HG02759 (cell line): ENCODE measurements around the gene KIAA0513.
"Not testable (repeated sequence)": the region's sequence is repeated elsewhere in the genome, so short reads cannot be mapped to it uniquely, and the experiment has no call there.

Experiments
- ATAC-seq: cut with Tn5 transposase; IDR thresholded peaks from one replicate; pipeline ENCODE4 v1.9.1; 2021; ENCODE audit warnings: mild to moderate bottlenecking, moderate library complexity; ENCODE audit not compliant: unreplicated experiment

The KIAA0513 gene

GRCh38 chr16:85047867-85048455 lies 20.4 kb downstream of the KIAA0513 start:
- no peak for ATAC-seq

- no peak for ATAC-seq
Observed at GRCh38 chr16:85048921-85049562, 21.4 kb downstream of the KIAA0513 start.

DNA sequence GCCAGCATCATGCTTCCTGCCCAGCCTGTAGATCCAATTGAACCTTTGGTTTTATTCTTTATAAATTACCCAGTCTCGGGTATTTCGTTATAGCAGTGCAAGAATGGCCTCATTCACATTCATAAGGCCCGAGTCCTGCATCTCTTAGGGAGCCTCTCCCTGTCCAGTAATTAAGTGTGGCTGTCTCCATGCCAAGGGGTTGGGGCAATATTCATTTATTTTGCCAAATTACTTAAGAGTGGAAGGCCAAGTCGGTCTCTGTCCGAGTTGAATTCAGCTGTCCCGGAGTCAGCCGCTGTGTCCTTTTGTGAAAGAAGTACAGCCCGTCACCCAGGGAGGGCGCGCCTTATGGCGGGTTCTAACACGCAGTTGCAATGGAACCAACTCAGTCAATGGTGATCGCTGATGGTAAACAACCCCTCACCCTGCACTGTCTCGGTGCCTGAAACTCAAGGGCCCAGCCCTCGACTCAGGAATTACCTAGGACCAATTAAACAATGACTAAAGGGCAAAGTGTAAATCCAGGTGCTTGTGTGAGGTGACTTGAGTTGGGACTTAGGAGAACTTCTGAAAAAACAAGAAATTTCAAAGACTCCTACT lies 22.2 kb downstream of the KIAA0513 start:
- no peak for ATAC-seq

DNA sequence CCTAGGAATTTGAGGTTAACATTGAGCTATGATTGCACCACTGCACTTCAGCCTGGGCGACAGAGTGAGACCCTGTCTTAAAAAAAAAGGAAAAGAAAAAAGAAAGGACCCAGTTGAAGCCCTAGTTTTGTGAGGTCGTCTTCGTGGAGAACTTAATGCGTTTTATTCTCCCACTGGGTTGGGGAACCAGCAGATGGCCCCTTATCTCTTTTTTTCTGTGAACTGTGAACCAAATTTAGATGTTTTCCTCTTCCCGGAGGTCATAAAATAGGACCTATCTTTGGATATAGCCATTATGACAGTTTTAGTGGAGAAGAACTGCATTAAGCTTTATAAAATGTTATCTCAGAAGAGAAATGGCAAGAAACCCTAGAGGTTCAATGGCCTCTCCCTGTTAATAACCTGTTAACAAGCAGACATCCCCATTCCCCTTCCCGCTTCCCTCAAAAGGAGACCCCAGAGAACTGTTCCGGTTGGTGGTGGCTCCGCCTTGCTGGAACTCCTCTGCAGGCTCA lies 23.5 kb downstream of the KIAA0513 start:
- no peak for ATAC-seq

DNA sequence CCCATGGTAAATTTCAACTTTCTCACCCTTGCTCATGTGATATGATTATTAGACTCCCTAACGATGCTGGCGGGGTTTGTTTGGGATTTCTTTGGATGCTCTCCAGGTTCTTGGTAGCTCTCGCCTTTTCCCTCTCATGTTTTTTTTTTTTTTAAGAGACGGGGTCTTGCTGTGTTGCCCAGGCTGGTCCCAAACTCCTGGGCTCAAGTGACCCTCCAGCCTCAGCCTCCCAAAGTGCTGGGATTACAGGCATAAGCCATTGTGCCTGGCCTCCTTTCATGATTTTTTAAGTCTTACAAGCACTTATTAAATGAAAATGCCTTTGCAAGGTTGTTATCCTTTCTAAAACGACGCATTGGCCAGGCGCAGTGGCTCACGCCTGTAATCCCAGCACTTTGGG lies 24.1 kb downstream of the KIAA0513 start:
- no peak for ATAC-seq

DNA sequence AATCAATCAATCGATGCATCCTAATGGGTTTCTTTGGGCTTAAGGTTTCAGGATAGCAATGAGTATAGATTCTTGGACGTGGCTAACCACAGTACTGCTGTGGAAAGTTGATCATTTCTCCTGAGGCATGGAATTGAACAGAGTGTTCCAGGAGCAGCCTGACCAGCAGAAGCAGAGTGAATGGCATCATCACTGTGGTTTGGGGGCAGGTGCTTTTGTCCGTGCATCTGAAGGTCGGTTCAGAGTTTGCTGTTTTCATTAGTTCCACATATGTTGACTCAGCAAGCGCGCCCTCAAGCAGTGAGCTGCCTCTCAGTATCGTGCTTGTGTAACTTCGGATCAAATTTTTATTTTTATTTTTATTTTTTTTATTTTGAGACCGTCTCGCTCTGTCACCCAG lies 24.9 kb downstream of the KIAA0513 start:
- no peak for ATAC-seq

- ATAC-seq, result not testable (repeated sequence)
Observed at GRCh38 chr16:85054321-85054720, 26.7 kb downstream of the KIAA0513 start.

GRCh38 chr16:85054948-85055492 lies 27.4 kb downstream of the KIAA0513 start:
- ATAC-seq, result no peak

DNA sequence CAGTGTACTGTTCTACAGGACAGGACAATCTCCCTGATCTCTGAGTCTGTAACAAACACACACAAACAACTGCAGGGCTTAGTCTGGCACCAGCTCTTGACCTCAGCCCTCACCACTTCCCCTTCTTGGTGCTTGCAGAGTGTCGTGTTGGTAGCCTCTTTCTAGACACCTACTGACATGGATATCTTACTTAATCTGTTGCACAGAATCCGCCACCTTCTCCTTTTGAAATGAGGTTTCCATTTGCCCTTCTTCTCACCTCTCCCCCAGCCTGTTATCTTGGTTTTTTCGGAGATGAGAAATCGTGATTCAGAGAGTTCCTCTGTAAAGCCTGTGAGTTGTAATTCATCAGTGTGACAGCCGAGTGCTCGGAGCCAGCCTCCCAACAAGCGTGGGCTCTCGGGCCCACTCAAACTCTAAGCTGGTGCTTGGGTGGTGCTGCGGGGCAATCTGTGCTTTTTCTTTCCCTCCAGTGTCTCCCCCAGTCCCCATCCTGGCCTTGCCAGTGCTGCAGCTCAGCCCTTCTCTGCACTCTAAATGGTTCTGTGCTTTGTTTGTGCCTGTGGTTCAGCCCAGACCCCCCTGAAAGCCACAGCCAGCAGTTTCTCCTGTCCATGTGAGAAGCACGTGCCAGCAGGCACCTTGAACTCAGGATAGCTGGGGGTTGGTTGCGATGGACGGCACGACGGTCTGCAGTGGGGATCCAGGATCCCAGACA lies 28.1 kb downstream of the KIAA0513 start:
- peak; percentile 84 for ATAC-seq

DNA sequence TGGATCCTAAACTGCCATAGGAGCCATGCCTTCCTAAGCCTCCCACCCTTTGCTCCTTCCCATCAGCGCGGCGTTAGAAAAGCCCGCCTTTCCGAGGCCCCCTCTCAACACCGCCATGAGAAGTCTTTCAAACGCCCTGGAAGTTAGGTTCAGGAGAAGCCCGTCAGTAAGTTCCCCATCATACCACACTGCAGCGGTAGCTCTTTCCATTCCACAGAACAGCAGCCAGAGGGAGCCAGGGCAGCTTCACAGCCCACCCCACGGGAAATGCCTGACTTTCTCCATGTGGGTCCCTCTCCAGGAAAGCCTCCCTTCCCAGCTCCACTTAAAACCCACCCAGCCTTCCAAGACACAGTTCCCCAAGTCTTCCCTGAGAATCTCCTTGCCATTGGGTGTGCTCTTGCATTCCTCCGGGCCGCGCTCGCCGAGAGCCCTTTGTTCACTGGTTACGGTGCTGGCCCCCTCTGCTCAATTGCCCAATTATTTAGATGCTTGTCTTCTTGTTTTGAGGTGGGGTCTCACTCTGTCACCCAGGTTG lies 28.7 kb downstream of the KIAA0513 start:
- no peak for ATAC-seq

DNA sequence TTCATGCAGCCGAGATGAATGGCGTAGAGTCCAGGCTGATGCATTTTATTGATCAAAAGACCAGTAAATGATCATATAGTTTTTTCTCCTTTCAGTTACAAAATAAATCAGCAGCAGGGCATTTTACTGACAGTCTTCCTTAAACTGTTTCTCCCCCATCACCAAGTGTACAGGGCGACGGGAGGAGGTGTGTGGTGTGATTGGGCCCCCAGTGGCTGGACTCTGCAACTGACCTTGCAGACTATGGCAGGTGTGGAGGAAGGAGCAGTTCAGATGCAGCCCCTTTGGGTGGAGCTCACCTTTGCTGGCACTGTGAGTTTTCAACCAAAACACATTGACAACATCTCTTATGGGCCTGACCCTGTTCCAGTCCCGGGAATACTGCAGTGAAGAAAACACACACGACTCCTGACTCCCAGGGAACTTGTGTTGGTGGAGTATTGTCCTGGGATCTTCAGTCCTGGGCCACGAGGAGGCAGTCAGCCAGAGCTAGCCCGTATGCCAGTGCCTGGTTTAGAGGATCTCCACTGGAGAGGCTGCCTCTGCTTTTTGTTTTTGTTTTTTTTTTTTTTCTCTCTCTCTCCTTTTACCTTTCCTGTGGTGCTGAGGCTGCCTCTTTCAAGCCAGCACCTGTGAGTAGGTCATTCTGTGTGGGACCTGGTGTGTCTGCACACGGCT lies 29.8 kb downstream of the KIAA0513 start:
- no peak for ATAC-seq

DNA sequence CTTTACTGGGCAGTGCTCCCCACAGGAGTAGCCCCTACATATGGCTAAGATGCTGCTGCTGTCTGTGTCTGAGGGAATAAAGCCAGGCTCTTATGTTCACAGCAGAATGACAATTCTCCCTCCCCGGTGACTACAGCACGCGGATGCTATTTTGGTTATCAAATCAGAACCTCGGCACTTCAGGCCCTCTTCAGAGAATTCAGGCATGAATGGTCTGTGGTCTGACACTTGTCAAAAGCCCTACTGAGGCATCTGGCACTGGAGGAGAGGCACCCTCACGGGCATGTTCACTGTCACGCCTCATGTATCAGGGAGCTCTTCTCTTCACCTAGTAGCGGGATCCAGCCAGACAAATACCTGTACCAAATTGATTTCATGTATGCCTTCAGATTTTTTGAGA lies 30.4 kb downstream of the KIAA0513 start:
- peak; percentile 37 for ATAC-seq

DNA sequence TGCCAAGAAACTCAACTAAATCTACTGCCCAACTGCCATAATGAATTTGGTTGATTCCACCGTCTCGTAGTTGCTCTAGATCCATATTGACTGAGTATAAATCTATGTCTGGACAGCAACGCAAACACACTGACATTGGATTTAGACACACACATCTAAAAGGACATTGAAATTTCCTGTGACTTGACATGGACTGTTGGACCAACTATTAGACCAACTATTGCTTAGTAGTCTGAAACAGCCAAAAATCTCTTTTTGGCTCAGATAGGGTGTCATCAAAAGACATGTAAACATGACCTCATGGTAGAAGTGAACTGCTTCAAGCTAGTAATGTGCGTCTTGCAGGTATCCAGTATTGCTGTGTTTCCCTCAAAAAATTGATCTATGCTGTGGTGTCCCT lies 31.3 kb downstream of the KIAA0513 start:
- no peak for ATAC-seq

DNA sequence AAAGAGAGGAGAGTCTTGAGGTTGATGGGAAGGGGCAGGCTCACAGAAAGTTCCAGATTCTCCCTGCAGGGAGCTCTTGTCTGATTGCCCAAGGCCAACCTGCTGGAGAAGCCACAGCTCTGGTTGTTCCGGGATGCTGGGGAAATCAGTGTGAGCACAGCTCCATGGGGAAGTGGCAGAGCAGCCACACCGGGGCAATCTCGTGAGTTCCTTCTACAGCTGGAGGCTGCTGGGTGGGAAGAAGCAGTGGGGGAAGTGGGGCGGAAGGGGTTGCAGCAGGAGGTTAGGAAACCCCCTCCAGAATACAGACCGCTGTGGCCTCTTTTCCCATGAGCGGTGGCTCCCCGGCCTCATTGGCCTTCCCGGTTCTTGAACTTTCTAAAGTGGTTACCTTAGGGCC lies 34.0 kb downstream of the KIAA0513 start:
- ATAC-seq, result no peak

DNA sequence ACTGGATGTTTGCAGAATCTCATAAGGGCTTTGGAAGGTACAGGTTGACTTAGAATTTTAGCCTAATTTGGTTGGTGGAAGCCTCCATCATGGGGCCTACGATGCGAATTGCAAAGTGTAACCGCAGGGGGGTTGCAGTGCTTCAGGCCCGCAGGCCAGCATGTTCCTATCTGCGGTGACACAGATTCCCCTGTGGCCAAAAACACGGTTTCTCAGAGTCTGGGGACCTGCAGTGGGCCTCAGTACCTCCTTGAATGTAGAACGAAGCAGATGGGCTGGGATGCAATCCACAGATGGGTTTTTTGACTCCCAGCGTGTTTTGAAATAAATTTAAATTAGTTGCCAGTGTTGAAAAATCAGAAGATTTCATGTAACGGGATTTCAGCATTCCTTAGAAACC lies 34.7 kb downstream of the KIAA0513 start:
- no peak for ATAC-seq

GRCh38 chr16:85062845-85063244 lies 35.2 kb downstream of the KIAA0513 start:
- ATAC-seq, result no peak

DNA sequence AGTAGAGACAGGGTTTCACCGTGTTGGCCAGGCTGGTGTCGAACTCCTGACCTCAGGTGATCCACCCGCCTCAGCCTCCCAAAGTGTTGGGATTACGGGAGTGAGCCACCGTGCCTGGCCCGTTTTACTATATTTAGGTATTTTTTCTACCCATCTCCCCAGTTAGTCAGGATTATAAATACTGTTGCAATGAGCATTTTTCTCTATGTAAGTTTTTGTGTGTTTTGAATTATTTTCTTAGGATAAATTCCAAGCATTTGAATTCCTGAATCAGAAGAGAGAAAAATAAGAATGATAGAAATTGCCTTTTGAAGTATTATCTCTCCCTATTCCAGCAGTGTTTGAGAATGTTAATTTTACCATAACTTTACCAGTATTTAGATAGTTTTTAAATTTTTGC lies 36.6 kb downstream of the KIAA0513 start:
- ATAC-seq, result no peak

DNA sequence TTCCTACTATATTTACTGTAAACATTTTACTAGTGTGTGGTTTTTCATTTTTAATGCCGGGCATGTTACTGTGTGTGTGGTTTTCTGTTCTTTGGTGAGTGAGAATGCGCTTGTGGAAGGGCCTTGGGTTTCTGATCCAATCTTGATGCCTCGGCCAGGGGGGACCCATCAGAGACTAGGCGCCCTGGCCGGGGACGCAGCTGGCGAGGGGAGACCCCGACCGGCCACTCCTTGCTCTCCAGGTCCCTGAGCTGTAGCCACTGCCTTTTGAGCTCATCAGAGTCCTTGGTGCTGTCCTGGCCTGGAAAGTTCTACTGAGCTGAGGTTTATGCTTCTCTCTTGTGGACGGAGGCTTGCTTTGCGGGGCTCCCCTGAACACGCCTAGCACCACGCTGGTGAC lies 37.5 kb downstream of the KIAA0513 start:
- ATAC-seq, result no peak

- no peak for ATAC-seq
Observed at GRCh38 chr16:85066346-85066885, 38.8 kb downstream of the KIAA0513 start.

DNA sequence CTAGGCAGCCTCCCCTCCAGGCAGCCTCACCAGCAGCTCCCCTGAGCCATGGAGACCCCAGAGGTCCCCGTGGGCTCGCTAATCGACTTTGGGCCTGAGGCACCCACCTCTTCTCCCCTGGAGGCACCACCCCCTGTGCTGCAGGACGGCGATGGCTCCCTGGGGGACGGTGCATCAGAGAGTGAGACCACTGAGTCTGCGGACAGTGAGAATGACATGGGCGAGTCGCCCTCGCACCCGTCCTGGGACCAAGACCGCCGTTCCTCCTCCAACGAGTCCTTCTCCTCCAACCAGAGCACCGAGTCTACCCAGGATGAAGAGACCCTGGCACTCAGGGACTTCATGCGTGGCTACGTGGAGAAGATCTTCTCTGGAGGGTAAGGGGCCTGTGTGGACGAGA lies 39.4 kb downstream of the KIAA0513 start:
- no peak for ATAC-seq
